HG03066 (cell line): ENCODE data around the gene PCSK6.

Experiments used
- ATAC-seq: cut with Tn5 transposase; IDR thresholded peaks from one replicate; pipeline ENCODE4 v1.9.1; 2021; ENCODE audit warnings: low read depth; ENCODE audit not compliant: unreplicated experiment

Gene PCSK6

DNA sequence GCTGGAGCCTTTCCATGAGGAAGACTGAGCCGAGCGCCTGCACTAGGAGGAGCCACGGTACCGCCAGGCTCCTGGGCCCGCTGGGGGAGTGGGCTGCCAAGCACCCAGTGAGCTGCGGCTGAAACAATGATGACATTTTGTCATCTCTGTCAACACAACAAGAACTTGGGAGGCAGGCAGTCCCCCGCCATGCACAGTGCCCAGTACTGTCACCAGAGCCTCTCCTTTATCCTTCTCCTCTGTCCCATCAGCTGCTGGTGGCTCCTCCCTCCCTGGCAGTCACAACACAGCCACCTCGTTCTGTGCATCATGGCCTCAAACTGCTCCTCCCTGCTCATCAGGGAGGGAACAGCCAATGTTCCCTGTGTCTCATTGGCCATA is 34.0 kb upstream of the PCSK6 start:
- ATAC-seq, result no peak

- no peak for ATAC-seq
These were observed 33.4 kb upstream of the PCSK6 start for GRCh38 chr15:101522621-101523559.

DNA sequence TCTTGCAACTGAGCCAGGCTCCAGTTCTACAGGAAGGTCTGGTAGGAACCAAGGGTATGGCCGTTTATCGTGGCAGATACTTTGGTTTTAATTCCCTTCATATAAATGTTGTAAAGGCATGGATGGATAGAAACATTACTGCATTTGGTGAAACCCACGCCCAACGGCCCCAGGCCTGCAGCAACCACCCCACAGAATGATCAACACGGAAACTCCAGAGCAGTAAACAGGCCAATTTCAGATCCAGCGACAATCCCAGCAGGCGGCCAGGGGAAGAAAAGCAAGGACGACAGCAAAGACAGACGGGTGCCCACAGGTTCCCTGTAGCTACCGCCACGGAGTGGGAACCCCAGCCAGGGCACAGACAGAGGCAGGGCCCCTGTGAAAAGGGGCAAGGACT is 32.6 kb upstream of the PCSK6 start:
- ATAC-seq, result no peak

DNA sequence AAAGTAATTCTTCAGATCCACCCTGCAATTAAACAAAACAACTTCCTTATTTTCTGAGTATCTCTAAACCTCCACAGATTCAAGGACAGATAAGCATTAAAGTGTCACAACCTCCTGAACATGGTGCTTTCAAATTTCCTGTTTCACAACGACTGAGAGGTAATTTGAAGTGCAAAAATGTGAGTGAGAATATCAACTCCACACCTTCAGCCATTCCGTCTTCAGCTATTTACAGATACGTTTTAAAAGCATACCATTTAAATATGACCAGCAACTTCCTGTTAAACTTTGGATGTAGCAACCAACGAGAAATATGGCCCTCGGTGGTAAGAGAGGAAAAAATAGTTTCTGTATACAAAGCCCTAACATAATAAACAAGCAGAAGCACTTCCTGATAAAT is 32.1 kb upstream of the PCSK6 start:
- no peak for ATAC-seq

- ATAC-seq, result no peak
These were observed 31.6 kb upstream of the PCSK6 start for GRCh38 chr15:101521069-101521468.

GRCh38 chr15:101520395-101520794 is 30.9 kb upstream of the PCSK6 start:
- no peak for ATAC-seq

DNA sequence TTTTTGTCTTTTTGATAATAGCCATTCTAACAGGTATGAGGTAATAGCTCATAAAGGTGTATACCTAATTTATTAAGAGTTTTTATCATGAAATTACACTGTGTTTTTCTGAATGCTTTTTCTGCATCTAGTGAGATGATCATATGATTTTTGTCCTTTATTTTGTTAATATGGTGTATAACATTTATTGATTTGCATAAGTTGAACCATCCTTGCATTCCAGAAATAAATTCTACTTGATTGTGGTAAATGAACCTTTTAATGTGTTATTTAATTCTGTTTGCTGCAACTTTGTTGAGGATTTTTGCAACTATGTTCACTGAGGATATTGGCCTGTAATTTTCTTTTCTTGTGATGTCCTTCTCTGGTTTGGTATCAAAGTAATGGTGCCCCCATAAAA is 28.0 kb upstream of the PCSK6 start:
- ATAC-seq, result no peak

DNA sequence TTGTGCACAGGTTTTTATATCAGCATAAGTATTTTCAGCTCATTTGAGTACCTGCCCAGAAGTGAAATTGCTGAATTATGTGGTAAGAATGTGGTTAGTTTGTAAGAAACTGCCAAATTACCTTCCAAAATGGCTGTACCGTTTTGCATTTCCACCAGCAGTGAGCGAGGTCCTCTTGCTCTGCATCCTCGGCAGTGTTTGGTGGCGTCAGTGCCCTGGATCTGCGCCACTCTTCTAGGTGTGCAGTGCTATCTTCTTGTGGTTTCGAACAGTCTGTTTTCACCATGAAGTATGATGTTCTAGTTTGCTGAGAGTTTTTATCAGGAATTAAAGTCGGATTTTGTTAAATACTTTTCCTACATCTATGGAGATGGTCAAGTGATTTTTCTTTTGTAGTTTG is 24.8 kb upstream of the PCSK6 start:
- no peak for ATAC-seq

- no peak for ATAC-seq
These were observed 22.2 kb upstream of the PCSK6 start for GRCh38 chr15:101511717-101512116.

DNA sequence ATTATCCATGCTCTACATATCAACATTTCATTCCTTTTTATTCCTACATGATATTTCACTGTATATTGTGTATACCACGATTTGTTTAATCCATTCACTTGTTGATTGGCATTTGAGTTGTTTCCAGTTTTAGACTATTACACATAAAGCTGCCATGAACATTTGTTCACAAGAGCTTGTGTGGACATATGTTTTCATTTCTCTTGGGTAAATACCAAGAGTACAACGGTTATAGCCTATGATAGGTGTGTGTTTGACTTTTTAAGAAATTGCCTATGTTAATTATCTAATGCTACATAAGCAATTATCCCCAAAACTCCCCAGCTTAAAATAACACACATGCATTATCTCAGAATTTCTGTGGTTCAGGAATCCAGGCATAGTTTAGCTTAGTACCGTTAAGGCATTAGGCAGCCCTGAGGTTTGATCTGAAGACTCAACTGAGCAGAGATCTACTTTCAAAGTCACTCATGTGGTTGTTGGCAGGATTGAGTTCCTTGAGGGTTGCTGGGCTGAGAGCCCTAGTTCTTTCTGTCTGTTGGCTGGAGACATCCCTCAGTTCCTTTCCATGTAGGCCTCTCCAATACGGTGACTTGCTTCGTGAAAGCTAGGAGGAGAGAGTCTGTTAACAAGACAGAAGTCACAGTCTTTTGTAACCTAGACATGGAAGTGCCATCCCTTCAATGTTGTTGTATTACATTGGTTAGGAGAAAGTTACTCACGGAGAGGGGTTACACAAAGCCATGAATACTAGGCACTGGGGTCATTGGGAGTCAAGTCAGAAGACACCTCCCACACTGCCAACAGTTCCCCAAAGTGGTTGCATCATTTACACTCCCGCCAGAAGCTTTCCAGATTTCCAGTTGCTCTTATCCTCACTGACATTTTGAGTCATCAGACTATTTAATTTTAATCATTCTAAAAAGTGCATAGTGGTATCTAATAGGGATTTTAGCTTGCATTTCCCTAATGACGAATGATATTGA is 21.0 kb upstream of the PCSK6 start:
- ATAC-seq, result no peak

GRCh38 chr15:101509279-101509678 is 19.8 kb upstream of the PCSK6 start:
- no peak for ATAC-seq

DNA sequence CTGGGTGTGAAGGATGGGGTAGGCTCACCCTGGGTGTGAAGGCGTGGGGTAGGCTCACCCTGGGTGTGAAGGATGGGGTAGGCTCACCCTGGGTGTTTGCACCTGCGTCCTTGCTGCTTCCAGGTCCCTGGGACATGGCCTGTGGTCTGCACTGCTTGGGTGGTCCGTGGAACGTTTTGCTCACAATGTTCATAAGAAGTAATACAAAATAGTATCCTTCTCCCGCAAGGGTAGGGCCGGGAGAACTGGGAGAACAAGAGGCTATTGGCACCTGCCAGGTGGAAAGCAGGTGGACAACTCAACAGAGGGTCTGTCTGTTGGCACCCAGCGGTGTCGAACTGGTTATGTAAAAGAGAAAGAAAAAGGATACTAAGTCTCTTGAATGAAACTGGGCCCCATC is 17.0 kb upstream of the PCSK6 start:
- no peak for ATAC-seq

- no peak for ATAC-seq
These were observed 16.3 kb upstream of the PCSK6 start for GRCh38 chr15:101505610-101506337.

DNA sequence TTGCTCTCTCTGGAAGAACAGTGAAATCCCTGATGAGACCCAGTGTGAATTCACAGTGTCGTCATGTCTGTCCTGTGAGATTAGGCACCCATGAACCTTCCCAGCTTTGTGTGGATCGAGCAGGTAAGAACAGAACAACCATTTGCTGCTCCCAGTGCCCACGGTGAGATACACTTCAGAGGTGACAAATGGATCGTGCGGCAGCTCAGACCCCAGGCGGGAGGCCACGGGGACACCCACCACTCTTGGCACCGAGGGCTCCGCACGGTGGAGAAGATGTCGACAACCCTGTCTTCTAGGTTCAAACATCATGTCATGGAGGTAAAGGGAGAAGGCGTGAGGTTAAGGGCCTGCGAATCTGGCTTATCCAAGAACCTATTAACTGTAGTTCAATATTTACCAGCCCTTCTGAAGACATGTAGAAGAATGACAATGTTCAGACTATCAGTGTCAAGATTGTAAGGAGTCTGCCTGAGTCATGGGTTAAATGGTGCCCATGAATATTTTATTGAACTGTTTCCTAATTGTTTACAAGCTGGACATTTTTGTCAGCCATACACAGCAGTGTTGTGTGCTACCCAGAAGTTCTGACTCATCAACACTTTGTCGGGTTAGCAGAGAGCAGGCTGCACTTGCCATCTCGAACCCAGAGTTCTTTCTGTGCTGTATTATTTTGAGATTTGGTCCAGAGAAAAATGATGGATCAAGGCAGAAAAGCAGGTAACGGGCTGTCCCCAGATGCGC is 15.5 kb upstream of the PCSK6 start:
- no peak for ATAC-seq

GRCh38 chr15:101504373-101504772 is 14.9 kb upstream of the PCSK6 start:
- ATAC-seq, result no peak

DNA sequence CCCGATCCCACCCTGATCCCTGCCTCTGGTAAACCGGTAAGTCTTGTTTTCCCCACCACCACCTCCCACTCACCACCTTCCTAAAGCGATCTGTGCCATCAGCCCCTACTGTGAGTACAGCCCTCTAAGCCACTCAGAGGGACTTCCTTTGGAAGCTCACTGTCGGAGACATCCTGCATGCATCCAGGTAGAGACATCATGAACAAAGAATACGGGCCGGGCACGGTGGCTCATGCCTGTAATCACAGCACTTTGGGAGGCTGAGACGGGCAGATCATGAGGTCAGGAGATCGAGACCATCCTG is 13.7 kb upstream of the PCSK6 start:
- no peak for ATAC-seq

GRCh38 chr15:101502572-101503295 is 13.2 kb upstream of the PCSK6 start:
- no peak for ATAC-seq

- no peak for ATAC-seq
These were observed 12.3 kb upstream of the PCSK6 start for GRCh38 chr15:101501703-101502373.
